HL-60 (cell line): Measurements from ENCODE around the gene TLCD5.

Source experiments
- DNase-seq, 2 experiments: peaks; one replicate each; pipeline ENCODE4 v3.0.0-alpha.2; 2010 to 2020; ENCODE audit warnings: low read depth in 1 of 2, low spot score in 1 of 2
- H3K27ac ChIP-seq: fragments of 250-450 bp; sonication (Bioruptor Pico); replicated peaks from 2 replicates; pipeline ENCODE4 v1.5.1; 2020; ENCODE audit warnings: mild to moderate bottlenecking, moderate library complexity
- H3K27me3 ChIP-seq: fragments of 250-450 bp; sonication (Bioruptor Pico); 2 replicates; pipeline ENCODE4 v1.5.1; 2021; ENCODE audit warnings: mild to moderate bottlenecking, moderate library complexity; ENCODE audit not compliant: insufficient read depth, poor library complexity, severe bottlenecking
- H3K4me3 ChIP-seq: replicated peaks from 2 replicates; pipeline ENCODE4 v1.5.1; 2011; ENCODE audit warnings: mild to moderate bottlenecking, control low read depth, low read length; ENCODE audit not compliant: insufficient read depth
- GABPA ChIP-seq: IDR thresholded peaks from 2 replicates; pipeline ENCODE4 v1.6.1; 2012; ENCODE audit warnings: low read depth
- POLR2AphosphoS5 ChIP-seq: IDR thresholded peaks from 2 replicates; pipeline ENCODE4 v1.6.1; 2012; ENCODE audit warnings: low read depth
- SPI1 ChIP-seq: IDR thresholded peaks from 2 replicates; pipeline ENCODE4 v1.6.1; 2012; ENCODE audit warnings: low read depth, mild to moderate bottlenecking, borderline replicate concordance
- TF ChIP-seq, protein P1 (sequence below): IDR thresholded peaks from one replicate; pipeline ENCODE4 v1.5.1; 2011; ENCODE audit warnings: low read length, control low read depth, inconsistent platforms; ENCODE audit not compliant: insufficient read depth
- TF ChIP-seq, protein P2 (sequence below): IDR thresholded peaks from 2 replicates; pipeline ENCODE4 v1.6.1; 2012; ENCODE audit warnings: low read depth; ENCODE audit not compliant: insufficient replicate concordance

TLCD5 gene

DNA sequence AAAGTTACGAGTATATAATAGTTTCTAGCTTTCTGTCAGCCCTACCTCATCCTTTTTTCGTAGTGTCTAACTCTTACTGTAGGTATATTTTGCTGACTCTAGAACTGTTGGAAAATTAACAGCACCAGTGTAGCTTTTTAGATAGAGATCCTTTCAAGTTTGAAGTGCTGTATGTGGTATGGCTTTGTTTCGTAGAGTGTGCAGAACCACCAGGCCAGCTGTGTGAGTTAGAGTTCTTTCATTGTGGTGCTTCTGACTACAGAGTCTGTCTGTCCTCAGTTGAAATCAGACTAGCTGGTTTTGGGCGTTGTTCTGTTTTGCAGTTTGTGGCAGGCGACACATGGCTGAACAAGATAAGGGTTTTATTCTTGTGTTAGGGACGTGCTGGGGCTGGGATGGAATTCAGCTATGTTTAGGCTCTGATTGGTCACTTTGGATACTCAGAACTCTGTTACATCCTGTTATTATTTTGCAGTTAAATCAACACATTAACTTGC lies 14.3 kb downstream of the TLCD5 start:
- H3K27ac ChIP-seq: no peak overlapping the region

DNA sequence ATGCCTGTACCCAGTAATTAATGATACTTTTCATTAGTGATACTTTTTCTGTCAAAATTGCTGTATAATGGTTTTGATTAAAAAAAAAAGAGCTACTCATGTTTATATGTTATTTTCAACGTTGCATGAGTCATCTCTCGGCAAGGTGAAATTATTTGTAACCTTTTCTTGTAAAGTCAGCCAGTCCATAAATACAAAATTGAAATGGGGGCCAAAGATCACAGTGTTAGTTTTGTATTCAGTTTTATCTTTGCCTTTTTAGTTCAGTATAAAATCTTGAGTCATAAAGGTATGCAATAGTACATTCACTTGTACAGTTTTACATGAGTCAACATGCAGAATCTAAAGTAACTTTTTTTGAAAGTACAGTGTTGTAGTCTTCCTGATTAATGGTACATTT lies 15.4 kb downstream of the TLCD5 start:
- TF ChIP-seq GABPA (no peak), POLR2AphosphoS5 (no peak), SPI1 (no peak)
- TF ChIP-seq, protein P1, sequence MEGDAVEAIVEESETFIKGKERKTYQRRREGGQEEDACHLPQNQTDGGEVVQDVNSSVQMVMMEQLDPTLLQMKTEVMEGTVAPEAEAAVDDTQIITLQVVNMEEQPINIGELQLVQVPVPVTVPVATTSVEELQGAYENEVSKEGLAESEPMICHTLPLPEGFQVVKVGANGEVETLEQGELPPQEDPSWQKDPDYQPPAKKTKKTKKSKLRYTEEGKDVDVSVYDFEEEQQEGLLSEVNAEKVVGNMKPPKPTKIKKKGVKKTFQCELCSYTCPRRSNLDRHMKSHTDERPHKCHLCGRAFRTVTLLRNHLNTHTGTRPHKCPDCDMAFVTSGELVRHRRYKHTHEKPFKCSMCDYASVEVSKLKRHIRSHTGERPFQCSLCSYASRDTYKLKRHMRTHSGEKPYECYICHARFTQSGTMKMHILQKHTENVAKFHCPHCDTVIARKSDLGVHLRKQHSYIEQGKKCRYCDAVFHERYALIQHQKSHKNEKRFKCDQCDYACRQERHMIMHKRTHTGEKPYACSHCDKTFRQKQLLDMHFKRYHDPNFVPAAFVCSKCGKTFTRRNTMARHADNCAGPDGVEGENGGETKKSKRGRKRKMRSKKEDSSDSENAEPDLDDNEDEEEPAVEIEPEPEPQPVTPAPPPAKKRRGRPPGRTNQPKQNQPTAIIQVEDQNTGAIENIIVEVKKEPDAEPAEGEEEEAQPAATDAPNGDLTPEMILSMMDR: no peak
- TF ChIP-seq, protein P2, sequence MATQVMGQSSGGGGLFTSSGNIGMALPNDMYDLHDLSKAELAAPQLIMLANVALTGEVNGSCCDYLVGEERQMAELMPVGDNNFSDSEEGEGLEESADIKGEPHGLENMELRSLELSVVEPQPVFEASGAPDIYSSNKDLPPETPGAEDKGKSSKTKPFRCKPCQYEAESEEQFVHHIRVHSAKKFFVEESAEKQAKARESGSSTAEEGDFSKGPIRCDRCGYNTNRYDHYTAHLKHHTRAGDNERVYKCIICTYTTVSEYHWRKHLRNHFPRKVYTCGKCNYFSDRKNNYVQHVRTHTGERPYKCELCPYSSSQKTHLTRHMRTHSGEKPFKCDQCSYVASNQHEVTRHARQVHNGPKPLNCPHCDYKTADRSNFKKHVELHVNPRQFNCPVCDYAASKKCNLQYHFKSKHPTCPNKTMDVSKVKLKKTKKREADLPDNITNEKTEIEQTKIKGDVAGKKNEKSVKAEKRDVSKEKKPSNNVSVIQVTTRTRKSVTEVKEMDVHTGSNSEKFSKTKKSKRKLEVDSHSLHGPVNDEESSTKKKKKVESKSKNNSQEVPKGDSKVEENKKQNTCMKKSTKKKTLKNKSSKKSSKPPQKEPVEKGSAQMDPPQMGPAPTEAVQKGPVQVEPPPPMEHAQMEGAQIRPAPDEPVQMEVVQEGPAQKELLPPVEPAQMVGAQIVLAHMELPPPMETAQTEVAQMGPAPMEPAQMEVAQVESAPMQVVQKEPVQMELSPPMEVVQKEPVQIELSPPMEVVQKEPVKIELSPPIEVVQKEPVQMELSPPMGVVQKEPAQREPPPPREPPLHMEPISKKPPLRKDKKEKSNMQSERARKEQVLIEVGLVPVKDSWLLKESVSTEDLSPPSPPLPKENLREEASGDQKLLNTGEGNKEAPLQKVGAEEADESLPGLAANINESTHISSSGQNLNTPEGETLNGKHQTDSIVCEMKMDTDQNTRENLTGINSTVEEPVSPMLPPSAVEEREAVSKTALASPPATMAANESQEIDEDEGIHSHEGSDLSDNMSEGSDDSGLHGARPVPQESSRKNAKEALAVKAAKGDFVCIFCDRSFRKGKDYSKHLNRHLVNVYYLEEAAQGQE: no peak
- H3K27ac ChIP-seq: no peak overlapping the region
- peaks cover 70% of the 10 kb centered on the region for H3K27me3 ChIP-seq
- DNase-seq: no peak
- no peak overlapping the region for H3K4me3 ChIP-seq

More for the DNA sequence above, 14.3 kb downstream of the TLCD5 start:
- peaks cover 68% of the 10 kb centered on the region for H3K27me3 ChIP-seq
- H3K4me3 ChIP-seq: no peak overlapping the region
- no peak for TF ChIP-seq SPI1
- TF ChIP-seq, protein P1: no peak
- no peak for TF ChIP-seq POLR2AphosphoS5
- no peak for TF ChIP-seq GABPA
- TF ChIP-seq, protein P2: no peak
- DNase-seq: no peak

DNA sequence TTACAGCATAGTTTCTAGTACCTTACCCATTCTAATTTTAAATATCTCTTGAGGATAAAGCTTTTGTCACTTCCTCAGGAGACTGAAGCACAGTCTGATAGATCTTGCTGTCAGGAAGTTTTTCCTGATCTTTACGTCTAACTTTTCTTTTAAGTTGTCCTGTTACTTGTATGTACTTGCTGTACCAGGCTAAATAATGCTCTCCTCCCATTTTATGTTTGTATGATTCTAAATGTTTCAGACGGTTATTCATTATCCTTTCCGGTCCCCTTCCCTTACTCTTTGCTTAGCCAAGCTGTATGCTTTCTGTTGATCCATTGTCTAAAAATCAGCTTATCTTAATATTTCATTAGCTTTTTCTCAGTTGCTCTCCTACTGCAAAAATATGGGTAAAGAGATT lies 17.1 kb downstream of the TLCD5 start:
- no peak for DNase-seq
- Histone ChIP-seq H3K27me3 (peaks cover 71% of the 10 kb centered on the region), H3K27ac (no peak overlapping the region), H3K4me3 (no peak overlapping the region)
- TF ChIP-seq SPI1 (no peak), POLR2AphosphoS5 (no peak), GABPA (no peak)
- TF ChIP-seq, protein P1: no peak
- TF ChIP-seq, protein P2: no peak
